A549 (cell line): ENCODE data around the gene KCNQ1.

Experiments used
- CHD2 ChIP-seq: fragments of 150-350 bp; IDR thresholded peaks from 2 replicates; pipeline ENCODE4 v1.6.1; 2014; ENCODE audit warnings: low read length; ENCODE audit not compliant: partially characterized antibody
- CTCF ChIP-seq: fragments of >200 bp; sonication (Bioruptor Twin); formaldehyde crosslinking; IDR thresholded peaks from 3 replicates; pipeline ENCODE4 v1.5.1; 2016
- JUN ChIP-seq, 2 experiments: fragments of >200 bp; sonication (Bioruptor Twin); formaldehyde crosslinking; IDR thresholded peaks; 2 replicates in 1 of 2; 3 replicates in 1 of 2; pipeline ENCODE4 v1.6.1; 2016 to 2017
- PBX3 ChIP-seq: IDR thresholded peaks from 2 replicates; pipeline ENCODE4 v1.6.1; 2012
- RAD21 ChIP-seq, 2 experiments: fragments of >200 bp in 1 of 2; sonication (Bioruptor Twin) in 1 of 2; formaldehyde crosslinking in 1 of 2; IDR thresholded peaks in 1 of 2; conservative IDR thresholded peaks in 1 of 2; 2 replicates in 1 of 2; 3 replicates in 1 of 2; pipeline ENCODE4 v1.6.1; 2012 to 2018; ENCODE audit warnings: inconsistent platforms in 1 of 2

DNA sequence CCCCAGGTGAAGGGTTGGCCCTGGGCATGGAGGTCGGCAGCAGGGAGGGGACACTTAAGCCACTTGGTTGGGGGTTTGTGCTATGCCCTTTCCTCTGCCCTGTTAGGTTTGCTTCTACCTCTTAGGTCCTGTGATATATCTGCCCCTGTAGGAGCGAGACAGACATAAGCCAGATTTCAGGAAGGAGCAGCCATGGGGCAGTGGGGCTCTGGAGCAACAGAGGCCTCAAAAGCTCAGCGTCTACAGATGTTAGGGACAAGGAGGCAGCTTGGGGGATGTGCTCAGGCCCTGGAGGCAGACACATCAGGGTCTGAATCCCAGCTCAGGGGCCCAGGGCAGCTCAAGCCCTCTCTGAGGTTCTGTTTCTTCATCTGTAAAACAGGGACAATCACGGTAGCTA, 282.2 kb downstream of the KCNQ1 start:
- TF ChIP-seq JUN (IDR thresholded peaks at IDR 0.05) (no peak), CTCF (no peak), PBX3 (no peak), RAD21 (conservative IDR thresholded peaks at IDR 0.05 in 1 of 2, IDR thresholded peaks at IDR 0.05 in 1 of 2) (no peak), CHD2 (no peak)
